Measurements from ENCODE around the gene TFEB.

Gene TFEB

DNA sequence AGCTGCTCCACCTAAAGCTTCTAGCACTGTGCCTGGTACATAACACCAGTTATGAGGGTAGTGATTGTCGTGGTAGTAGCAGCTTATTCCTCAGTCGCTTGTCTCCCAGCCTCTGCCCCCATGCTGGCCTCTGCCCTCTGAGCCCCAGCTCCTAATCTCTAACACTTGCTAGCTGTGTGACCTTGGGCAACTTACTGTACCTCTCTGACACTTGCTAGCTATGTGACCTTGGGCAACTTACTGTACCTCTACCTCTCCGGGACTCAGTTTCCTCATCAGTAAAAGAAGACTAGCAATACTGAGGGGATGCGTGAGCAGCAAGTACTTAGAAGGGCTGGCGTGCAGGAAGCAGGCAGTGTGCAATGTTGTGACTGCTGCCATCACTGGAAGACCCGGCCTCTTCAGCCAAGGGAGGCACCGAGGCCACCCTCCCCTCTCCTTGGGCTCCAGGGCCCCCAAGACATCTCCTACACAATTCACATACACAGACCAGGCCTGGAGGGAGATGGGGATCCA is 87.3 kb downstream of the TFEB start:
- no peak for DNase-seq

DNA sequence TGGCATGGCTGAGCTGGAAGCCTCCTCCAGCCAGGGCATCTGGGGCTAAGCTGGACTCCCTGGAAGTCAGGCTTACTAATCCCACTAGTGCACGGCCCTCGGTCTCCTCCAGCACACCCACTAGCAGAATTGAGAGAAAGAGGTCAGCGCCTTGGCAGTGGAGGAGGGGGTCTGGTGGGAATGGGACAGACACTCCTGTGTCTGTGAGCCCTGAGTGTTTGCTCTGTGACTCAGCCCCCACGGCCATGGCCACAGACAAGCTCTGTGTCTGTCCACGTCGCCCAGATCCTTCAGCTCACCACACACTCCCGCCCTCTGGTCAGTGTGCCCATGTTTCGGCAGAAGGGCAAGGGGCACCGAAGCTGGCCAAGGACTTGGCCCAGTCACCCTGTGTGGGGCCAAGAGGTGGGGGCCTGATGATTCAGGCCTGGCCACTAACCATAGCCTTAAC is 88.3 kb downstream of the TFEB start:
- no peak for DNase-seq

DNA sequence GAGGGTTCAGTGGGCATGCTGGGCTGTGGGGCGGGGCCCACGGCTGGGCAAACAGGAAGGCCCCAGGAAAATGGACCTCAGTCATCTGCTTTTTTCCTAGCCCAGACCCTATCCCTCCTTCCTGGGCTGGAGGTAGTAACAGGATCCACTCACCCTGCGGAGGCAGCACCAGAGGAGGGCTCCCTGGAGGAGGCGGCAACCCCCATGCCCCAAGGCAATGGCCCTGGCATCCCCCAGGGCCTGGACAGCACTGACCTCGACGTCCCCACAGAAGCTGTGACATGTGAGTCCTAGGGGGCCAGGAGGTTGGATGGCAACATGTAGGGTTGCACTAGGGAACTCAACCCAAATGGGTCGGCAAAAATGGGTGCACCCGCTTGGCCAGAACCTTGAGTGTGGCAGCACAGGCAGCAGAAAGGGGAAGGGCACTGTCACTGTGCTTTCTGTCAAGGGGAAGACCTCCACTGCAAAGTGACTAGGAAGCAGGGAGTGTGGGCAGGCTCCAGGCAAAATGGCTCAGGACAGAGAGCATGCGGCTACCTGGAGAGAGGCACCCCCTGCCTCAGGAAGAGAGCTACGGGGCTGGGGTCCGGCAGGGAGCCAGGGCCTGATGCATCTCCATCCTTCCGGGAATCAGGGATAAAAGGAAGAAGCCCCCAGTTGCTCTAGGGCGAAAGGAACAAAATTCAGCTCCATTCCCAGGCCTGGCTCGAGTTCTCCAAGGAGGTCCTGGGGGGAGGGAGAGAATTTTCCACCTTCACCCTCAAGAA is 89.2 kb downstream of the TFEB start:
- no peak for DNase-seq

DNA sequence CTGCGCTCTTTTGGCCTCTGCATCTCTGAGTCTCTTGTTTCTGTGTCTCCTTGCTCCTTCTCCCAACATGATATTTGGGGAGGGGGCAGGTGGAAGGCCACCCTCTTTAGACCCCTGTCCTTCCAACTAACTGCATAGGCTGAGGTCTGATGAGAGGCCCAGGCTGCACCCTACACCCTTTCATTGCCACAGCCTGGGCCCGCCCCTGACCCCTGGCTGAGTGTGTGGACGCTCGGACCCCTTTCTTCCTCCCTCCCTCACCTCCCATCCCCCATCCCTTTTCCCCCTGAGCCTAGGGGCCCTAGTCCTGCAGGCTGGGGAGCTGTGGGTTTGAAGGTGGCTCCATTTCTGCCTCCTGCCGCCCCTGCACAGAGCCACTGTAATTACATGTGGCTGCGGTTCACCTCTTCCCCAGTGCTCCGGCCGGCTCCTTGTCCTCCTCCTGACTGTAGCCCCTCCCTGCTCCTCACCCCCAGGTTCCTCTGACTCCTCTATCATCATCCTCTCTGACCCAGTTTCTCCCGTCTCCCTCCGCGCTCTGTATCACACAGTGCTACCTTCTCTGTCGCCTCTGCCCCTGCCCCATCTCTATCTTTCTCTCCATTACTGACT is 90.3 kb downstream of the TFEB start:
- no peak for DNase-seq

DNA sequence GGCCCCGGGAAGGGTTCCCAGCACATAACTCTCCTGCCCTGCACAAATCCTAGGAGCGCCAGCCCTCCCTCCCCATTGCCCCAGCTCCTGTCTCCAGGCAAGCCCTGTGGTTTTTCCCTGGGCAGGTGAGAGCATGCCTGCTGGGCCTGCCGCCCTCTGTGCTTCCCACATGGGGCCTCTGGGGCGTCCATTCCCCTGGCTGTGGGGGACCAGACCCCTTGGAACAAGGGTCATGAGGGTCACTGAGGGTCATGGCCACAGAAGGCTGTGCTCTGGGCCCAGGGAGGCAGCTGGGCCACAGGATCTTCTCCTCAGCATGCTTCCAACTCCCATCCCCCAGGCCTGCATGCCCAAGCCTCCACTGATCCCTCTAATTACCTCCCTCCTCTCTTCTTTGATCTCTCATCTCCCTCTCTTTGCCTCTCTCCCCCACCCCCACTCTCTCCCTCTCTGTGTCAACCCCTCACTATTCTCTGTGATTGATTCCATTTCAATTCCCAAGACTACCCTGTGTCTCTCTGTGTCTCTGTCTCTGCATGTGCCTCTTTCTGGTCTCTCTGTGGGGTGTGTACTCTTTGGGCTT is 91.0 kb downstream of the TFEB start:
- no peak for DNase-seq

DNA sequence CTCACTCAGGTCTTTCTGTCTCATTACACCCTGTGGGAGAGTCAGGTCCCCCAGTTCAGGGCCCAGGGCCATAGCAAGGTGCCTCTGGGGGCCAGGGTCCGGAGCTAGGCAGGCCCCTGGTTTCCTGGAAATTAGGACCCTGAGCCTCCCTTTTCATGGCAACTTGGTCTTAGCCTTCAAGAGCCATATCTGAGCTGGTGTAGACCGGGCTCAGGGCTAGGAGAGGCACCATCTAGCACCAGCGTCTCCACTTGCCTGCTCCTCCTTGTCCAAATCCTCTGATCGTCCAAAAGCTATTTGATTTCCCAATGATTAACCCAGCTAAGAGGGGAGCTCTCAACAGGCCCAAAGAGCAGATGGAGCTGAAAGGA is 91.5 kb downstream of the TFEB start:
- DNase-seq = no peak

DNA sequence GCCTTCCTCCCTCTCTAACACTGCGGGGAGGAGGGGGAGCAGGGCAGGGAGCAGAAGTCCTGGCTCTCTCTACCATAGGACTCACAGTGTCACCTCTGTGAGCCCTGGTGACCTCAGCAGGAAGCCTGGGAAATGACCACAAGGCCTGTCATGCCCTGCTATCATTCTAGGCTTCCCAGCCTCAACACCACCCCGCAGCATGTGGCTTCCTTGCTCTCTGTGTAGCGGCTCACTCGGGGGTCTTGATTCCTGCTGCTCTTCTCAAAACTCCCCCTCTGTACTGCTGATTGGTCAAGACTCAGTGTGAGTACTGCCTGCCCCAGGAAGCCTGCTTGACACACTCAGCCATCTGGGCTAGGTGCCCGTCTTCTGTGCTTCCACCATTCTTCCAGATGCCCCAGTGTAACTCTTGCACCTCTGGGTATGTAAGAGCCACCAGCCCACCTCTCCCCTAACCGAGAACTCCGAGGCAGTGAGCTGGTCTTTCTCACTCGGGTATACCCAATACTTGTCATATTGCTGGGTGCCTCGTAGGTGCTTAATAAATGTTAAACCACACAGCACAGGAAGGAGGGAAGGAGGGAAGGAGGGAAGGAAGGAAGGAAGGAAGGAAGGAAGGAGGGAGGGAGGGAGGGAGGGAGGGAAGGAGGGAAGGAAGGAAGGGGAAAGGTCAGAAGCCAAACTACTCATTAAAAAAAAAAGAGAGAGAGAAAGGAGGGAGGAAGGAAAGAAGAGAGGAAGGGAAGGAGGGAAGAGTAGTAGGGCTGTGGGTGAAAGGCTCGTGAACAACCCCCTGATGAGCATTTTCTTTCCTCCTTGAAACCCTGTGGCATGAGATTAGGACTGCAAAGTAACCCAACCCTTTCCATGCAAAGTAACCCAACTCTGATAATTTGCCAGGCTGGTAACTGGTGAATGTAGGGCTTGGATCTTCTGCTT is 92.2 kb downstream of the TFEB start:
- DNase-seq = no peak

DNA sequence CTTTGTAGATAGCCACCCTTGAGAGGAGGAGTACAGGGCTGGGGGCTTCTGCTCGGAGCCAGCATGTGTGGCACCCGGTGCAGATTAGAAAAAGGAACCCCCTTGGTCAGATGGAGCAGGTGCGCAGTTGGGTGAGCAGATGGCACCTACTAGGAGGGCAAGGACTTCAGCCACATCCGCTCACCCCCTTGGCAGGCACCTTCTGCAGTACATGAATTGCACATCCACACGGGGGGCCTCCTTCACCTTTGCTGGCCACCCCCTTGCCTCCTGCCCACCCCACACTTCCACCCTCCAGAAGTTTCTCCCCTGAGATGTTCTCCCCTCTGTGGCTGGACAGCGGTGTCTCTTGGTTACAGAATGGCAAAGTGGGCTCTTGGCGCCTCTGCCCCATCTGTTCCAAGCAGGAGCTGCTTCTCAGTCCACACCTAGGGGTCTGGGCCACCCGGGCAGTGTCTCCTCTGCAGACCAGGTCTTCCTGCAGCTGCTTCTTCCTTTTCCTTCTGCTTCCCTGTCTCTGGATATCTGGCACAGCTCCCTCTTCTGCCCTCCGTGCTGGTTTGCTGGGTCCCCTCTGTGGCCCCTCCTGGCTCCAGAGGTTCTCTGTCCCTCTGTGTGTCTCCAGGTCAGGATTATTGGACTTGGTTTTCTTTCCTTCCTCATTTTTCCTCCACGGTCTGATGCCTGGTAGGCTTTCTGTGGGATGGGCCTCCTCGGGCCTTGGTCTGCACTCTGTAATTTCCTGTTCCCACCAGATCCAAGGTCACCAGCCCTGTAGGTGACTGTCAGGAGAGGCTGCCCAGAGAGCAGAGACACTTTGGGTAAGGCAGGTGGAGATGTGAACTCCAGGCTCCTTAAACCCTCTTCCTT is 93.1 kb downstream of the TFEB start:
- DNase-seq = no peak

DNA sequence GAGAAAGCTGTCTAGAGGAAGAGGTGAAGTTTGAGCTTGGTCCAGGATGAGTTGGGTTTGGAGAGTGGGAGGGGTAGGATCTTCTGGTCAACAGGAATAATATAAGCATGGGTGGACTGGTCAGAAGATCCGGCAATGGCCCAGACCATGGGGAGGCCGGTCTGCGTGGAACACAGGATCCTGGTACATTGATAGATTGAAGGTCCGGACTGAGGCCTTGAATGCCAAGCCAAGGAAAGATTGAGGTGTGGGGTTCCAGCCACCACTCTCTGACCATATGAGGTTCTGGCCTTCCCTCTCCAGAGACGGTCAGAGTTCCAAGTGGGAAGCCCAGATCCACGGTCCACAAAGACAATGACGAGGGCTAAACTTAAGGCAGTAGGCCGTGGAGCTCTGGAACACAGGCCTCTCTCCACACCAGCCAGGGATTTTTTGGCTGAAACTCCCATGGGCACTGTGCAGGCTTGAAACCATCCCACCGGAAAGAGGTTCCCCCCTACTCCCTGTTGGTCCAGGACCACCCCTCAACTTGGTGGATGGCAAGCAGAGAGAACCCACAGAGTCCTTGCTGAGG is 94.0 kb downstream of the TFEB start:
- DNase-seq = no peak

DNA sequence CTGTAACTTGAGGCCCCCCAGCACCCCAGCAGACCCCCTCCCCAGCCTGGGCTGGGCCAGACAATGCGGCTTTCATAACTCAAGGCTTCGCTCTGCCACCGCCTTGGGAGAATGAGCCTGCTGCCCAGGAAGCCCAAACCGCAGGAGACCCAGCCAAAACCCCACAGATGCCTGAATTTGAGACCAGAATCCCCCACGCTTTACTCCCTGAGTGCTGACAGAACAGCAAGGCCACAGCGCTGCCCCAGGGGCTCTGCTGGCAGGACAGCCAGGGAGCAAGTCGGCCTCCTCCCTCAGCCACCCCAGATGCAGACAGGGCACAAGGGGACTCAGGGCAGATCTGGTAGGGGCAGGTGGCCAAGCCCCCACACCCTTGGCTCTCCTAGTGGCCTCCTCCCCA is 95.0 kb downstream of the TFEB start:
- no peak for DNase-seq

DNA sequence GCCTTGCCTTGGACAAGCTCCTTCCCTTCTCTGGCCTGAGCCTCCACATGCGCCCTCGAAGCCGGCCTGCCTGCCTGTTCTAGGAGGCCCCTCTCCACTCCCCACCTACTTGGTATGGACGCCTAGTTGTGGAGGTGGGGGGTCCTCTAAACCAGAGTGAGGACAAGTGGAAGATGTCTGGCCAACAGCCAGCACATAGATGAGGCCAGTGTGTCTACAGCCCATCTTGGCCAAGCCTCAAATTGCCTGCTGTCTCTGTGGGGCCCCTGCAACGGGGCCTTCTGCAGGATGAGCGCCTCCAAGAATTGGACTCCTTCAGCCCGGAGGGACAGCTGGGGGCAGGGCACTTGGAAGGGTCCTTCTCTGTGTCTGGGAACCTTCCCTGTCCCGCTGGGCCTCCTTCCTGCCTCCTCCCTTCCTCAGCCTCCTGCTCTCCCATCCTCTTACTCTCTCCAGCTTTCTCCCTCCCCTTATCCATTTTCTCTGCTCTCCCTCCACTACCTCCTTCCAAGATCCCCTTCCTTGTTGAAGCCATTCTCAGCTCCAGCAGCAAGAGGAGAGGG is 95.5 kb downstream of the TFEB start:
- no peak for DNase-seq

DNA sequence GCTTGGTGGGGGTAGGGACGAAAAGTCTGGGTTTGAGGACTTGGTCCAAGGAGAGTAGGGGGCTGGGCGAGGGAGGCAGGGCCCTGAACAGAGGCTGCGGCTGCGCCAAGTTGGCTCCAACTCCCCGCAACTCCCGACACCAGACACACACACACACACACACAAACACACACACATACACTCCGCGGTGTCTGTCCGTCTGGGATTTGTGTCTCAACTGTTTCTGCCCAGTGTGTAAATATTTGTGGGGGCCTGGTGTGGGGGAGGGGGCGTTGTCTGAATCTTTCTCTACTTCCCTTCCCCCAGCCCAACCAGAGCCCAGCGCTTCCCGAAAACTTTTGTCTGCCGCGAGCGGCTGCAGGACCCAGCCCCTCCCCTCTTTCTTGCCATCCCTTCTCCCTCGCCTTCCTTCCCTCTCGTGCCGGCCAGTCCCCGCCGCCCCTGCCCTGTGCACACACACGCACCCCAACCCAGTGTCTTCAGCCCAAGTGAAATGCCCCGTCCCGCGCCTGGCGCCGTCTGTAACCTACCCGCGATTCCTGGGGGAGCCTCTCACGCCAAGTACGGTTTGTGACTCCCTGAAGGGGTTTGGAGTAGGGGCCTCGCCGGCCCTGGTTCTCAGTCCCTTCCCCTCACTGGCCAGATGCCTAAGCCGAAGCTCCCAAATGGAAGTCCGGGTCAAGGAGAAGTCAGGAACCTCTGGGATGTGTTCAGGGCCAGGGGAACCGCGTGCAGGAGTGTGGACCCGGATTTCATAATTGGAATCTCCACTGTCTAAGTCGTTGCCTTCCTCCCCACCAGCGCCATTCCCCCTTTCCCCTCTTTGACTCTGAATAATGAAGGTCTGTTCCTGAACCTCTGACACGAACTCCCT is 96.2 kb downstream of the TFEB start:
- DNase-seq = no peak

DNA sequence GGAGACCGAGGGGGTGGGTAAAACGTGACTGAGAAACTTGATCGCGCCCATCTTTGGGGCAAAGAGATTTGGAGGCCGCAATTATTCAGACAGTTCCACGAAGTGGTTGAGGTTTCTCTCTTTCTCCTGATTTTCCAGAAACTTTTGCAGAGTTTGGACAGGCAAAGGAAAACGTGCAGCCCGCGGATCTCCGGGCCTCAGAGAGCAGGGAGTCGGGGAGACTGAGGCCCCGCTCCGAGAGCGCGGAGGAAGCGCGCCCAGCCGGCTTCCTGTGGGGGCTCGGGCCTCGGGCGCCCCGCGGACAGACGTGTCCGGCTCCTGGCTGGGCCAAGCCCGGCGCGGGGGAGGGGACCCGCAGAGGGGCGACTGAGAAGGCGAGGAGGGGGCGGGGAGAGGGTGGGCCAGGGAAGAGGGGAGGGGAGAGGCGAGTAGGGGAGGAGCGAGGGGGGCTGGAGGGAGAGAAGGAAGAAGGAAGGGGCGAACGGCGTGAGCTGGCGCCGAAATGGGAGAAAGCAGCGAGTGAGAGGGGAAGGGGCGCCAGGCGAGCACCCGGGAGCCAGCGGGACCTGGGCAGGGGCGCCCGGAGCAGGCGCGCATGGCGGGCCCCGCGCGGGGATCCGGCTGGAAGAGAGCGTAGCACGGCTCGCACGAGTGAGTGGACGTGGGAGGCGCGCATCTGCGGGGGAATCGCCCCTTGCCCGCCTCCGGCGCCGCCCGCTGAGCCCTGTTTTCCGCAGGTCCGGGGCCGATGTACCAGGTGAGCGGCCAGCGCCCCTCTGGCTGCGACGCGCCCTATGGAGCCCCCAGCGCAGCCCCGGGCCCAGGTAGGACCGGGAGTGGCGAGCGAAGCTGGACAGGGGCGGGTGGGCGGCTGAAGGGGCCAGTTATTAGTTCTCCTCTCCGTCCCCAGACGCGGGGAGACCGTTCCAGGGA is 97.1 kb downstream of the TFEB start, which contains the start of gene MDFI:
MDFI (plus strand) TSS at position 467 of the 933 bp plus-strand sequence; CDS start at position 749, 282 bp downstream.
- DNase-seq = no peak

DNA sequence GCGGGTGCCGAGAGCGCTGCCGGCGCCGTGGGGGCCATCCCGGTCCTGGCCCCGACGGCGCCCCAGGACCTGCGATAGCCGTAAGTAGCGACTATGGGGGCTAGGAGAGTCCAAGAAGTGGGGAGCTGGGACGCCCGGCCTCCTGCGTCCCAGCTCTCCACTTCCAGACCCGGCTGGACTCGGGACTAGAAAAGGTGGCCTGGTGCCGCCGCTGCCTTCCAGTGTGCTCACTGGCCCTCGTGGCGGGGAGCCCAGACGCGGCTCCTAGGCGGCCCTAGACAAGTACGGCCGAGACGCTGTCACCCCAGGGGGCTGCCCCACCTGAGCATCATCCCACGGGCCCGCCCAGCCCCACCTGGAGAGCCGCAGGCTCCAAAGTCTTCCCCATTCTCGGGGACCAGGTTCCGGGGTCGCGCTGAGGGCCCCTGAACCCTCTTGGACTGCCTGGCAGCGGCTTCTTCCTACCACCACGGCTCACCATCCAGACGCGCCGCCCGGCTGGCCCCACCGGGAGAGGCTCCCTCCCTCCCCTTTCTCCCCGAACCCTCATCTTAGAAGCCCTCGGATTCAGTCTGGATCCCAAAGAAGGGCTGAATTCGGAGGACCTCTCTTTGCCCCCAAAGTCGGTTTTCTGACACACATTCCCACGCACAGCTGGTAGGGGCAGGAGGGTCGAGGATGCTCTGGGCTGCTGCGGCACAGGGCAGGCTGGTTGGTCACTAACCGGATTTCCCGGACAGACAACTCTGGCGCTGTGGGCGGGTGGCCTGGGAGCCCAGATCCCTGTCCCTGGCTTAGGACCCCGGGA is 98.0 kb downstream of the TFEB start:
- no peak for DNase-seq

DNA sequence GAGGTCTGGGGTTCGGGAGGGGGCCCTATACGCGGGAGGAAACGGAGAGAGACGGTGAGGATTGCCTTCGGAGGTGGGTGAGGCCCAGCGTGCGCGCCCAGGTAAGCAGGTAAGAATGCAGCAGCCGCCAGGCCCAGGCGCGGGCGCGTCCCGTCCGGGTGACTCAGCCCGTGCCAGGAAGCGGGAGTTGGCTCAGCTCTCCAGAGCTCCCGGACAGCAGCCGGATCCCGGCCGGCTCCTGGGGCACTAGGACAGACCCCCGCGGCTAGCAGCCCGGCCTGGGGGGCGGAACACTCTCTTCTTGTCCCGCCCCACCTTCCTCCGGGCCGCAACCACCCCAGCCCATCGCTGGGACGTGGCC is 98.6 kb downstream of the TFEB start:
- DNase-seq = no peak

DNA sequence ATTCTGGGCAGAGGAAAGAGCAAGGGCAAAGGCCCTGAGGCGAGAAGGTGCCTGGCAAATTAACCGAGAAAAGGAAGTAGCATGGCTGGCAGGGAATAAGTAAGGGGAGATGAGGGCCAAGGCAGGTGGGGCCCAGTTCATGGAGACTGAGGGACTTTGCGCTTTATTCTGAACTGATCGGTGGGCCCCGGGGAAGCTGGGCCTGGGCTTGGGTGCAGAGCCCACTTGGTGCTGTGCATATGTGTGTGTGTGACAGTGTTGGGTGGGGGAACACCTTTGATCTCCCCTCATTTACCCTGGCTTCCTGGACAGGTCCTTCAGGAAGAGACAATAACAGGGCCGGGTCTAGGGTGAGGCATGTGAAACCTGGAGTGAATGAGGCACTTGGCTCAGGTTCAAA is 100.0 kb downstream of the TFEB start:
- no peak for DNase-seq

DNA sequence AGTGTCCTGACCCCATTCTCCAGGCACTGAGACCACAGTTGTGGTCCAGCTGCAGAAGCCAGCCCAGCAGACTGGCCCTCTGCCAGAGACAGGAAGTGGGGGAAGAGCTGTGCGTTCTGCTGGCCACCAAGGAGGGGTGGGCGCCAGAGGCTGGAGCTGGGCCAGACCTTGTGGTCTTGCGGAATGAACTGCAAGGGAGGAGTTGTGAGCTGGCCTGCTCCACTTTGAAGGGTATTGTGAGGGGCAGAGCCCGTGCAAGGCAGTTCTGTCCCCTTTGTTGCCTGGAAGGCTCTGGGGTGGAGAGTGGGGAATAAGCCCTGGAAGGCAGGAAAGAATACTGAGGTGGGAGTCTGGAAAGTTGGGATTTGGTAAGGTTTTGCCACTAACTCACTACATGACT is 100.8 kb downstream of the TFEB start:
- no peak for DNase-seq

All from AML-193 (cell line).